HepG2 (cell line): ENCODE measurements around the gene SLC23A2. TPM values are rescaled to one million over a fixed set of nuclear protein-coding genes. Genes with fewer than 3 reads are reported as not detected.

ENCODE experiments used
- ATAC-seq: fragments of 200-7000 bp; cut with Tn5 transposase; 3 replicates; pipeline ENCODE4 v1.9.1; 2020; ENCODE audit warnings: mild to moderate bottlenecking, moderate library complexity
- BruUV-seq: library from RNA; stranded (reverse); fragments of 400-500 nt; replicated peaks from 2 replicates; lab custom pipeline; 2021; lab: Mats Ljungman, UMichigan
- CTCF ChIA-PET: fragments of 300-600 bp; formaldehyde crosslinking; extraction: SDS; loops from one replicate; lab custom pipeline; 2021; ENCODE audit warnings: low total read pairs, inconsistent platforms, low intra/inter-chr PET ratio; lab: Yijun Ruan, JAX
- POLR2A ChIA-PET: fragments of 350-600 bp; sonication (Branson Sonifier 250); formaldehyde crosslinking; loops from one replicate; lab custom pipeline; 2020; ENCODE audit warnings: antibody characterized with exemption, inconsistent platforms; lab: Yijun Ruan, JAX
- DNase-seq: peaks from one replicate; pipeline ENCODE4 v3.0.0-alpha.2; 2015; ENCODE audit warnings: low spot score
- FAIRE-seq: peaks from 3 replicates; lab custom pipeline; 2011; peaks lifted over from hg19 to GRCh38; lab: Jason Lieb, UNC
- H2AFZ ChIP-seq: one replicate; pipeline ENCODE4 v1.6.1; 2011; ENCODE audit warnings: low read length, inconsistent platforms
- H3K27ac ChIP-seq: fragments of 300-600 bp; 3 replicates; pipeline ENCODE4 v1.8.0; 2011; ENCODE audit warnings: mixed run types, mild to moderate bottlenecking, mixed read lengths, low read length, inconsistent platforms; ENCODE audit not compliant: insufficient read depth; ENCODE audit errors: extremely low read length
- H3K27me3 ChIP-seq, 2 experiments: fragments of 200-600 bp in 1 of 2; 2 replicates in 1 of 2; 3 replicates in 1 of 2; pipeline versions ENCODE4 v1.6.0 to v1.8.0; 2011; ENCODE audit warnings: low read length in 2 of 2, mild to moderate bottlenecking in 2 of 2, moderate library complexity in 2 of 2, inconsistent platforms in 1 of 2; ENCODE audit not compliant: insufficient read depth in 2 of 2, control insufficient read depth in 1 of 2
- H3K36me3 ChIP-seq, 2 experiments: fragments of 200-600 bp in 1 of 2; replicated peaks in 1 of 2; 2 replicates in 1 of 2; 3 replicates in 1 of 2; pipeline versions ENCODE4 v1.5.1 to v1.8.0; 2011; ENCODE audit warnings: low read length in 2 of 2, inconsistent platforms in 1 of 2; ENCODE audit not compliant: insufficient read depth in 2 of 2, control insufficient read depth in 1 of 2
- H3K4me1 ChIP-seq: 2 replicates; pipeline ENCODE4 v1.5.1; 2012; ENCODE audit warnings: low read length, inconsistent platforms; ENCODE audit not compliant: insufficient read depth
- H3K4me2 ChIP-seq: 2 replicates; pipeline ENCODE4 v1.6.0; 2011; ENCODE audit warnings: low read depth, low read length, inconsistent platforms
- H3K4me3 ChIP-seq, 3 experiments: fragments of 200-600 bp in 1 of 3; sonication (generic), shearing (Covaris generic) in 1 of 3; replicated peaks in 1 of 3; 2 replicates each; pipeline ENCODE4 v1.5.1; 2011 to 2016; ENCODE audit warnings: low read length in 3 of 3, inconsistent platforms in 2 of 3, low read depth in 2 of 3, mild to moderate bottlenecking in 2 of 3, control low read depth in 1 of 3, mixed read lengths in 1 of 3; ENCODE audit not compliant: insufficient read depth in 1 of 3
- H3K79me2 ChIP-seq: one replicate; pipeline ENCODE4 v1.6.1; 2011; ENCODE audit warnings: low read length, inconsistent platforms; ENCODE audit not compliant: insufficient read depth
- H3K9ac ChIP-seq: 2 replicates; pipeline ENCODE4 v1.6.0; 2011; ENCODE audit warnings: mild to moderate bottlenecking, low read depth, low read length, inconsistent platforms; ENCODE audit not compliant: insufficient read depth
- H3K9me3 ChIP-seq: 2 replicates; pipeline ENCODE4 v1.5.1; 2012; ENCODE audit warnings: mild to moderate bottlenecking, low read length
- H4K20me1 ChIP-seq: 2 replicates; pipeline ENCODE4 v1.6.0; 2011; ENCODE audit warnings: inconsistent platforms, mild to moderate bottlenecking, low read length, moderate library complexity; ENCODE audit not compliant: insufficient read depth
- ATF3 ChIP-seq: sonication (generic); formaldehyde crosslinking; IDR thresholded peaks from 2 replicates; pipeline ENCODE4 v1.4.0; 2020; ENCODE audit warnings: missing genetic modification reagents
- ATF7 ChIP-seq, 2 experiments: fragments of 450-650 bp in 1 of 2; sonication (generic) in 1 of 2; formaldehyde crosslinking in 1 of 2; IDR thresholded peaks; 2 replicates each; pipeline versions ENCODE4 v1.4.0 to v1.6.1; 2016 to 2020; ENCODE audit warnings: antibody characterized with exemption in 1 of 2, mild to moderate bottlenecking in 1 of 2, missing genetic modification reagents in 1 of 2
- BHLHE40 ChIP-seq: IDR thresholded peaks from 2 replicates; pipeline ENCODE4 v1.6.1; 2011; ENCODE audit warnings: low read length, improper control_type of control experiment
- MAFG ChIP-seq: sonication (generic); formaldehyde crosslinking; IDR thresholded peaks from 2 replicates; pipeline ENCODE4 v1.5.1; 2020; ENCODE audit warnings: mild to moderate bottlenecking, missing genetic modification reagents
- MED13 ChIP-seq: sonication (generic); formaldehyde crosslinking; IDR thresholded peaks from 2 replicates; pipeline ENCODE4 v1.5.0; 2020; ENCODE audit warnings: missing genetic modification reagents
- ZNF558 ChIP-seq: sonication (generic); formaldehyde crosslinking; IDR thresholded peaks from 2 replicates; pipeline ENCODE4 v1.9.0; 2022; ENCODE audit warnings: mild to moderate bottlenecking, missing genetic modification reagents, borderline replicate concordance
- WGBS: methylation state at CpG from one replicate; pipeline ENCODE4 v1.1.6; 2017; ENCODE audit warnings: low lambda C conversion rate; 5-methylcytosine and 5-hydroxymethylcytosine counted together
- in situ Hi-C: cut with HindIII; loops from 2 replicates; pipeline ENCODE4 v1.10.0; 2017; ENCODE audit warnings: low pct_unique_long_range_greater_than_20kb; ENCODE audit not compliant: extremely low pct_ligation_motif_present
- intact Hi-C: fragments of 100-400 bp; cut with micrococcal nuclease; formaldehyde crosslinking; loops from one replicate; pipeline ENCODE4 v1.10.0; 2022; ENCODE audit not compliant: unreplicated experiment
- polyA plus RNA-seq, 8 experiments: library from polyadenylated mRNA; depleted of rRNA in 3 of 8; stranded (reverse) in 7 of 8; unstranded in 1 of 8; fragments of >200 nt; fragmentation: Illumina TruSeq in 4 of 8; extraction: Trizol in 4 of 8; gene quantifications; 2 replicates each; pipeline versions ENCODE4 v1.2.1 to v1.2.3, GENCODE V29; 2011 to 2016; ENCODE audit warnings: low read depth in 4 of 8, missing spikeins in 1 of 8, mixed read lengths in 1 of 8; ENCODE audit not compliant: insufficient read depth in 1 of 8
- total RNA-seq, 5 experiments: library from RNA; depleted of rRNA; stranded (reverse); fragments of >200 nt; fragmentation: Illumina TruSeq; extraction: Trizol; gene quantifications; 2 replicates each; pipeline ENCODE4 v1.2.3, GENCODE V29; 2016; ENCODE audit warnings: low read depth in 1 of 5

The SLC23A2 gene
- total and polyA plus RNA-seq, 2 of the 13 experiments (the other 11 are each of a cell fraction or from before 2014, with no cell fraction given), result 42.2 to 51.2 TPM

GRCh38 chr20:4808872-4809271 is 192.4 kb downstream of the SLC23A2 start:
- Histone ChIP-seq H3K4me3 (no peak overlapping the region), H3K27ac (no peak overlapping the region), H3K27me3 (peaks cover 13 to 79% of the 10 kb centered on the region in 2 experiments; a peak in 4 of 5 replicates), H2AFZ (no peak overlapping the region), H4K20me1 (no peaks in the 10 kb centered on the region), H3K36me3 (no peaks in the 10 kb centered on the region), H3K9me3 (no peaks in the 10 kb centered on the region), H3K79me2 (no peaks in the 10 kb centered on the region), H3K4me2 (no peak overlapping the region)
- CTCF ChIA-PET, result no interaction called here
- TF ChIP-seq ZNF558 (CRISPR knock-in tag) (no peak), ATF3 (CRISPR knock-in tag) (no peak)
- TF ChIP-seq, all 625 proteins: peak for 0
- intact Hi-C loops (no loop called here), in situ Hi-C loops (no loop called here)
- BruUV-seq, result no TSS peak
- Histone ChIP-seq H3K9ac (no peak overlapping the region), H3K4me1 (no peaks in the 10 kb centered on the region)
- 0% methylated on average over 1 of the region's 1 CpG for WGBS
- FAIRE-seq, result no peak
- POLR2A ChIA-PET, result no interaction called here
- ATAC-seq, result no peak
- DNase-seq, result no peak

GRCh38 chr20:4805663-4806449 is 195.5 kb downstream of the SLC23A2 start:
- TF ChIP-seq MED13 (CRISPR knock-in tag), result no peak
- TF ChIP-seq BHLHE40, result peak; percentile 34; the same call in 1 of the 2 replicates
- no peak for TF ChIP-seq MAFG (CRISPR knock-in tag)
- TF ChIP-seq ATF7 (IDR thresholded peaks at IDR 0.05), result peak; percentile 92
- no peak for TF ChIP-seq ATF7 (CRISPR knock-in tag; IDR thresholded peaks at IDR 0.05)
- Histone ChIP-seq H3K9ac (no peak overlapping the region), H4K20me1 (no peaks in the 10 kb centered on the region), H3K79me2 (no peaks in the 10 kb centered on the region), H3K9me3 (no peaks in the 10 kb centered on the region), H3K36me3 (no peaks in the 10 kb centered on the region), H2AFZ (no peak overlapping the region), H3K27ac (no peak overlapping the region), H3K4me2 (no peak overlapping the region), H3K27me3 (peaks cover 6 to 57% of the 10 kb centered on the region in 2 experiments; a peak in 4 of 5 replicates), H3K4me3 (no peak overlapping the region), H3K4me1 (no peaks in the 10 kb centered on the region)
- intact Hi-C loops, result no loop called here
- BruUV-seq, result no TSS peak
- in situ Hi-C loops, result no loop called here
- CTCF ChIA-PET, result no interaction called here
- no peak for FAIRE-seq
- DNase-seq, result no peak
- WGBS, result 60% methylated on average over 18 of the region's 18 CpGs
- POLR2A ChIA-PET, result no interaction called here
- ATAC-seq, result no peak; the same call in 2 of the 3 replicates
